Adipocyte (in vitro differentiated cells): Measurements from ENCODE around the gene MARVELD1.

Source experiments
- DNase-seq: peaks from one replicate; pipeline ENCODE4 v3.0.0-alpha.2; 2015; ENCODE audit warnings: low read depth
- H3K27me3 ChIP-seq: replicated peaks from 2 replicates; pipeline ENCODE4 v1.7.0; 2013; ENCODE audit warnings: mild to moderate bottlenecking, low read length, moderate library complexity; ENCODE audit not compliant: control insufficient read depth, insufficient read depth
- H3K36me3 ChIP-seq: 2 replicates; pipeline ENCODE4 v1.7.0; 2013; ENCODE audit warnings: low read length, mild to moderate bottlenecking, moderate library complexity; ENCODE audit not compliant: control insufficient read depth, insufficient read depth, severe bottlenecking
- H3K4me1 ChIP-seq: 2 replicates; pipeline ENCODE4 v1.7.0; 2013; ENCODE audit warnings: mild to moderate bottlenecking, low read length, moderate library complexity; ENCODE audit not compliant: control insufficient read depth, insufficient read depth
- H3K4me3 ChIP-seq: 2 replicates; pipeline ENCODE4 v1.7.0; 2013; ENCODE audit warnings: mild to moderate bottlenecking, low read length, moderate library complexity
- H3K9ac ChIP-seq: 2 replicates; pipeline ENCODE4 v1.7.0; 2013; ENCODE audit warnings: mild to moderate bottlenecking, low read length, moderate library complexity
- H3K9me3 ChIP-seq: 2 replicates; pipeline ENCODE4 v1.7.0; 2013; ENCODE audit warnings: mild to moderate bottlenecking, low read length, moderate library complexity; ENCODE audit not compliant: control insufficient read depth

Gene MARVELD1

GRCh38 chr10:97713826-97714400 lies 383 bp downstream of the MARVELD1 start:
- peak; percentile 82 for DNase-seq
- Histone ChIP-seq H3K36me3 (peaks cover 10% of the 10 kb centered on the region), H3K4me1 (peaks cover 48% of the 10 kb centered on the region), H3K9me3 (no peaks in the 10 kb centered on the region), H3K9ac (peak overlapping the region; percentile 93), H3K4me3 (peak overlapping the region; percentile 87), H3K27me3 (no peaks in the 10 kb centered on the region)

DNA sequence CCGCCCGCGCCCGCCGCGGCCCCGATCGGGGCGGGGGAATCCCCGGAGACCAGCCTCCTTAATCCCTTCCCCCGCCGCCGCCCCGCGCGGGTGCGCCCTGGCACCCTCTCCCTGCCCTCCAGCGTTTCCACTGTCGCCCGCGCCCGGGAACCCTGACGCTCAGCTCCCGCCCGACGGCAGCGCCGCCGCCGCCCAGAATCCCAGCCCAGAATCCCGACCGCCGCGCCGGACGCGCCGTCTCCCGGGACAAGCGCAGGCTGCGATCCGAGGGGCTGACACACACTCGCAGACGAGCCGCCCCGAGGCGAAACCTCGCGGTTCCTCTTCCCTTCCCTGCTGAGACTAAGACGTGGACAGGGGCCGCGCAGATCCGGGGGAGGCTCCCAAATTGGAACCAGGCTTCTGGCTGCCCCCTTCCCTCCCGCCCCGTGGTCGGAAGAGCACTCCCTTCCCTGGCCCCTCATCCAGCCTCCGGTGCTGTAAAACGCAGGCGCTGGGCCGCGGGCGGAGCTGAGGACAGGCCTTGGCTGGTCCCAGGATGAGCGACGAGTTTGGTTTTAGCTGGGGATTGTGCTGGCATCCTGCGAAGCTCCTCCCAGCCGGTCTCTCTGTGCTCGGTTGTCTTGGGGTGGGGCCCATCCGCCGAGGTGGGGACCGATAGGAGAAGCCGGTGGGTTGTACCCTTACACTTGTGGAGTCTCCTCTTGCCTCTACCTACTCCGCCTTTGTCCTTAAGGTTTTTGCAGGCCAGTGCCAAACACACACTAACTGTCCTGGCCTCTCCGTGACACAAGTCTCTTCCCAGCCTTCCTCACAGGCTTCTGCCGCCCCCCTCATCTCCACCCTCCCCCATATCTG lies 1.1 kb downstream of the MARVELD1 start:
- Histone ChIP-seq H3K9me3 (no peaks in the 10 kb centered on the region), H3K36me3 (peaks cover 10% of the 10 kb centered on the region), H3K4me1 (peaks cover 46% of the 10 kb centered on the region), H3K9ac (peak overlapping the region; percentile 93), H3K4me3 (peak overlapping the region; percentile 87), H3K27me3 (no peaks in the 10 kb centered on the region)
- peak; percentile 95 for DNase-seq

DNA sequence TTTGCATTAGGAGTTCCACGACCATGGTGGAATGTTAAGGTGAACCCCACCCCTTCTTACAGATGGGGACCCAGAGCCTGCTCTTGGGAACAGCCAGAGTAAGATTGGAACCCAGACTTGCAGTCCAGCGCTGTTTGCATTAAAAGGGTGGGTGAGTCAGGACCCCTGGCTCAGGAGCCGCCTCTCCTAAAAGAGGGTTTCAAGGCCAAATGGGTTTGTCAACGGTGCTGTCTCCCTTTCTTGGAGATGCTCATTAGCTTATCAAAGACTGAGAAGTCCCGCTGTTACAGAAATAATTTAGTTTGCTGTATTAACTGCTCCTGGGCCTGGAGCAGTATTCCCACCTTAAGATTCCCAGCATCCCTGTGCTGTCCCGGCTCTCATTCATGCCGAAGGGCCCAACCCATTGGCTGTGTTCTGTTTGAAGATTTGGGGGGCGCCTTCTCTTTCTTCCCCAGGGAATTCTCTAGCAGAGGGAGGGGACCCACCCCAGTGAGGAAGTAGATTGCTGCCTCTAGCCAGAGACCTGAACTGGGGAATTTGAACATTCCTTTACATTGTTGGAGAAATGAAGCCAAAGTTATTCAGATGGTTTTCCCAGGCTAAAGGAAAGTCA lies 1.8 kb downstream of the MARVELD1 start:
- Histone ChIP-seq H3K36me3 (peaks cover 10% of the 10 kb centered on the region), H3K4me3 (peak overlapping the region; percentile 87), H3K9ac (peak overlapping the region; percentile 93), H3K4me1 (peaks cover 46% of the 10 kb centered on the region), H3K27me3 (no peaks in the 10 kb centered on the region), H3K9me3 (no peaks in the 10 kb centered on the region)
- peak; percentile 45 for DNase-seq

GRCh38 chr10:97717627-97718026 lies 4.1 kb downstream of the MARVELD1 start:
- H3K9ac ChIP-seq, result no peak overlapping the region
- H3K27me3 ChIP-seq, result no peaks in the 10 kb centered on the region
- no peak overlapping the region for H3K4me3 ChIP-seq
- no peak for DNase-seq
- H3K36me3 ChIP-seq, result peaks cover 10% of the 10 kb centered on the region
- H3K9me3 ChIP-seq, result no peaks in the 10 kb centered on the region
- peaks cover 37% of the 10 kb centered on the region for H3K4me1 ChIP-seq

- no peaks in the 10 kb centered on the region for H3K27me3 ChIP-seq
- no peak for DNase-seq
- no peak overlapping the region for H3K4me3 ChIP-seq
- peaks cover 10% of the 10 kb centered on the region for H3K36me3 ChIP-seq
- H3K9me3 ChIP-seq, result no peaks in the 10 kb centered on the region
- peaks cover 32% of the 10 kb centered on the region for H3K4me1 ChIP-seq
- no peak overlapping the region for H3K9ac ChIP-seq
Observed at GRCh38 chr10:97718178-97718577, 4.6 kb downstream of the MARVELD1 start.

GRCh38 chr10:97718659-97719142 lies 5.2 kb downstream of the MARVELD1 start:
- peaks cover 32% of the 10 kb centered on the region for H3K4me1 ChIP-seq
- peaks cover 10% of the 10 kb centered on the region for H3K36me3 ChIP-seq
- no peak overlapping the region for H3K9ac ChIP-seq
- H3K9me3 ChIP-seq, result no peaks in the 10 kb centered on the region
- no peaks in the 10 kb centered on the region for H3K27me3 ChIP-seq
- no peak overlapping the region for H3K4me3 ChIP-seq
- peak; percentile 35 for DNase-seq

GRCh38 chr10:97719602-97720001 lies 6.1 kb downstream of the MARVELD1 start:
- no peak overlapping the region for H3K9ac ChIP-seq
- no peaks in the 10 kb centered on the region for H3K27me3 ChIP-seq
- no peak overlapping the region for H3K4me3 ChIP-seq
- H3K4me1 ChIP-seq, result peaks cover 38% of the 10 kb centered on the region
- no peaks in the 10 kb centered on the region for H3K9me3 ChIP-seq
- DNase-seq, result no peak
- peaks cover 10% of the 10 kb centered on the region for H3K36me3 ChIP-seq

- H3K9ac ChIP-seq, result no peak overlapping the region
- H3K4me3 ChIP-seq, result no peak overlapping the region
- H3K4me1 ChIP-seq, result peaks cover 33% of the 10 kb centered on the region
- no peaks in the 10 kb centered on the region for H3K9me3 ChIP-seq
- DNase-seq, result no peak
- H3K27me3 ChIP-seq, result no peaks in the 10 kb centered on the region
- peaks cover 10% of the 10 kb centered on the region for H3K36me3 ChIP-seq
Observed at GRCh38 chr10:97721871-97722780, 8.6 kb downstream of the MARVELD1 start.

- Histone ChIP-seq H3K4me3 (no peak overlapping the region), H3K27me3 (no peaks in the 10 kb centered on the region), H3K9me3 (no peaks in the 10 kb centered on the region), H3K36me3 (peaks cover 1% of the 10 kb centered on the region), H3K9ac (no peak overlapping the region), H3K4me1 (peaks cover 29% of the 10 kb centered on the region)
- no peak for DNase-seq
Observed at GRCh38 chr10:97723001-97723400, 9.5 kb downstream of the MARVELD1 start.

GRCh38 chr10:97724341-97724941 lies 10.9 kb downstream of the MARVELD1 start:
- Histone ChIP-seq H3K9me3 (no peaks in the 10 kb centered on the region), H3K27me3 (no peaks in the 10 kb centered on the region), H3K9ac (no peak overlapping the region), H3K4me1 (peaks cover 18% of the 10 kb centered on the region), H3K4me3 (no peak overlapping the region), H3K36me3 (no peaks in the 10 kb centered on the region)
- DNase-seq, result peak; percentile 60
